G401 (cell line): ENCODE measurements around the gene TFG. TPM values are rescaled to one million over a fixed set of nuclear protein-coding genes. Genes with fewer than 3 reads are reported as not detected.
A peak's percentile ranks its signal among the peaks of the same experiment; 100 is the strongest.

Experiments used
- DNase-seq: peaks from one replicate; pipeline ENCODE4 v3.0.0-alpha.2; 2015; ENCODE audit warnings: low spot score
- in situ Hi-C: cut with HindIII; loops from 2 replicates; pipeline ENCODE4 v1.10.0; 2016; ENCODE audit warnings: low sequenced_read_pairs, mixed read lengths
- total RNA-seq: library from RNA; depleted of rRNA; stranded (reverse); fragments of >200 nt; shearing (Covaris generic); gene quantifications from 2 replicates; pipeline ENCODE4 v1.2.3, GENCODE V29; 2014

Gene TFG
- total RNA-seq, 1 experiment from 2014 or later, result 71.2 TPM

- no peak for DNase-seq
- in situ Hi-C loops, result no loop called here
These were observed 7.0 kb upstream of the TFG start for GRCh38 chr3:100702082-100702979.

DNA sequence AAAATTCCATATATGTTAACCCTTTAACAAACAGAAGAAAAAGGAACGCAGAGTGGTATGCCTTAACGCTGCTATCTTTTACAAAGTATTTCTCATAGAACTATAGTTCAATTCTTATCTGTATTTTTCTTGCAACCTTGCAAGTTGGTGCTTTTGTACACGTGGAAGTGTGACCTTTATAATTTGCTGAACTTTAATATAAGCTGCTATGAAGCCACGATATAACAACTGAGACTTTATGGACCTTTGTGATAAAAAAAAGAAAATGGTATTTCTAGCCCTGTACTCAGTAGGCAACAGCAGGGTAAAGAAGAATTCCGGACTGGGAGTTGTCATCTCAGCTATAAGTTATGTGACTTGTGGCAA, 6.3 kb upstream of the TFG start:
- in situ Hi-C loops, result no loop called here
- no peak for DNase-seq

DNA sequence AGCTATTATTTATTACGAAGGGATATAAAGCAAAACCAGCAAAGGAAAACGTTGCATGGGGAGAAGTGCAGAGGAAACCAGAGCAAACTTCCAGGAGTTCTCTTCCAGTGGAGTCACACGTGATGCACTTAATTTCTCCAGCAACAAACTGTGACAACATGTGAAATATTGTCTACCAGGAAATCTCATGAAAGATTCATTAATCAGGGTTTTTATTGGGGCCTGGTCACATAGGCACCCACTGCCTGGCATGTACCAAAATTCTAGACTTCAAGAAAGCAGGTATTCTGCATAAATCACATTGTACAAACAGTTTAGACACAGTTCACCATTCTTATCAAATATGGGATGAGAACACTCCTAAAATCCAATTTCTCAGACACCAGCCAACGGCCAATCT, 5.4 kb upstream of the TFG start:
- DNase-seq, result no peak
- in situ Hi-C loops, result no loop called here

DNA sequence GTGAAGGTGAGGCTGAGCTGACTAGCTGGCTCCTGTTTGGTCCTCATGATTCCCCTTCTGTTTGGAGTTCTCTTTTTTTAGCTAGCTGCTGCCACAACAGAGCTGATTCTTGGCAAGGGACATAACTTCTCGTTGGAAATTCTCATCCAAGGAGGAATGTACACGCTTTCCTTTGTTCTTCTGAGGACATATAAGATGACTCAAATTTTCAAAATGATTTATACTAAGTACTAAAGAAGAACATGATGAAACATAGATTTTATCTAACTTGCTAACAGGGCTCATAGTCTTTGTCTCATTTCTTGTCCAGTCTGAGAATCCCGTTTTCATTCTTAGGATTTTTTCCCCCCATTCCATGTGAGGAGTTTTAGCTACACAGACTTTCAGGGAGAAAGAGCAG, 2.9 kb upstream of the TFG start:
- in situ Hi-C loops, result no loop called here
- no peak for DNase-seq

- DNase-seq, result no peak
- in situ Hi-C loops, result no loop called here
These were observed 678 bp upstream of the TFG start for GRCh38 chr3:100708644-100708988.

GRCh38 chr3:100709842-100710260, 557 bp downstream of the TFG start:
- in situ Hi-C loops, result no loop called here
- no peak for DNase-seq

GRCh38 chr3:100710261-100710968, 1.1 kb downstream of the TFG start:
- peak; percentile 25 for DNase-seq
- in situ Hi-C loops, result no loop called here

DNA sequence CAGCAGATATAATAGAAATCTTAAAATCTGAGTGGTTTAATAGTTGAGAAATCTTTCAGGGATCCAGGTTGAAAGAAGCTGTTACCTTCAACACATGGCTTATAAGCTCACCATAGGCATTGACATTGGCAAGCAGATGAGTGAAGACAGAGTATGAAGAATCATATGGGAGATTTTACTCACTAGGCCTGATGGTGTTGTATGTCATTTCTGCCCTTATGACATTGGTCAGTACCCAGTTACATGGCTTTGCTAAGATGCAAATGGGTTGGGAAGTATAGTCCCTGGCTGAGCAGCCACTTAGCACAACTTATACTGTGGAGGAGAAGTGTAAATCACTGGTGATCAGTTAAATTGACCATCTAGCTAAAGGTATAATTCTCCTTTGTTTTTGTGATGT, 5.9 kb downstream of the TFG start:
- DNase-seq, result no peak
- in situ Hi-C loops, result no loop called here

DNA sequence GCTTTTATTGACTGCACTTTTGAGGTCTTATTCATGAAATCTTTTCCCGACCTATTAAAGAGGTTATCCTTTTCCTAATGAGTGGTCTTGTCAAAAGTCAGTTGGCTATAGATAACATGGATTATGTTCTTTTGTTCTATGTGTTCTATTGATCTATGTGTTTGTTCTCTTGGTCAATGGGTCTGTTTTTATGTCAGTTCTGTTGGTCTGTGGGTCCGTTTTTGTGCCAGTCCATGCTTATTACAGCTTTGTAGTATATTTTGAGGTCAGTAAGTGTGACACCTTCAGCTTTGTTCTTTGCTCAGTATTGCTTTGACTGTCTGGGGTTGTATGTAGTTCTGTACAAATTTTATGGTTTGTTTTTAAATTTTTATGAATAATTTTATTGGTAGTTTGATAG, 7.8 kb downstream of the TFG start:
- in situ Hi-C loops, result no loop called here
- DNase-seq, result no peak

DNA sequence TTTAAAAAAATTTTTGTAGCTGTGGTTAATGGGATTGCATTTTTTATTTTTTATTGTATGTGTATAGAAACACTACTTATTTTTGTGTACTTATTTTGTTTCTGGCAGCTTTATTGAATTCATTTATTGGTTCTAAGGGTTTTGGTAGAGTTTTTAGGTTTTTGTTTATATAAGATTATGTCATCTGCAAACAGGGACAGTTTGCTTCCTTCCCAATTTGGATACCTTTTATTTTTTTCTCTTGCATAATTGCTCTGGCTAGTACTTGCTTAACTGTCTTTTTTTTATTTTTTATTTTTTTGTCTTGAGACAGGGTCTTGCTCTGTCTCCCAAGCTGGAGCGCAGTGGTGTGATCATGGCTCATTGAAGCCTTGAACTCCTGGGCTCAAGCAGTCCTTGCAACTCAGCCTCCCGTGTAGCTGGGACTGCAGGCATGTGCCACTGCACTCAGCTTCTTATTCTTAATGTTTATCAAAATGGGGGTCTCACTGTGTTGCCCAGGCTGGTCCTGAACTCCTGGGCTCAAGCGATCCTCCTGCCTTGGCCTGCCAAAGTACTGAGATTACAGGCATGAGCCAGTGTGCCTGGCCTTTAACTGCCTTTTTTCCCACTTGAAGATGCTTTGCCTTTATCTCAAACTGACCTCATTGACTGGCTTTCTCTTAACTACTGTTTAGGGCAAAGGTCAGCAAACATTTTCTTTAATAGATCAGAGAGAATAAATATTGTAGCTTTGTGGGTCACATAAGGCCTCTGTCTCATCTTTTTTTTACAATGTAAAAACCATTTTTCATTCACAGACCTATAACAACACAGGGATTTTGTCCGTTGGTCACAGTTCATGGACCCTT, 8.6 kb downstream of the TFG start:
- DNase-seq, result no peak
- in situ Hi-C loops, result no loop called here

GRCh38 chr3:100719136-100719535, 9.8 kb downstream of the TFG start:
- in situ Hi-C loops, result no loop called here
- DNase-seq, result no peak

- in situ Hi-C loops, result no loop called here
These were observed 11.1 kb downstream of the TFG start for GRCh38 chr3:100720426-100720825.

GRCh38 chr3:100725935-100726513, 16.7 kb downstream of the TFG start:
- DNase-seq, result no peak
- in situ Hi-C loops, result no loop called here

More at GRCh38 chr3:100720426-100720825, 11.1 kb downstream of the TFG start:
- no peak for DNase-seq

GRCh38 chr3:100726706-100727105, 17.4 kb downstream of the TFG start:
- no peak for DNase-seq
- in situ Hi-C loops, result no loop called here

- no peak for DNase-seq
- in situ Hi-C loops, result no loop called here
These were observed 21.2 kb downstream of the TFG start for GRCh38 chr3:100730524-100730923.

DNA sequence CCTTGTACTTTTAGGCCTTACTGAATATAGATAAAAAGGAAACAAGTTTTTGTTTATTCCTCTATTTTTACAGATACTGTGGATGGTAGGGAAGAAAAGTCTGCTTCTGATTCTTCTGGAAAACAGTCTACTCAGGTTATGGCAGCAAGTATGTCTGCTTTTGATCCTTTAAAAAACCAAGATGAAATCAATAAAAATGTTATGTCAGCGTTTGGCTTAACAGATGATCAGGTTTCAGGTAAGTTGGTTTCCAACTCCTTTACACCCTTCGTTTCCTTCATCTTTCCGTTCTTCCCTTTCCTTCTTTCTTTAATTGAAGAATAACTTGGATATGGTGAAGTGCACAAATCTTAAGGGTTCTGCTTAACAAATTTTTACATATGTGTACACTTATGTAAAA, 23.1 kb downstream of the TFG start:
- in situ Hi-C loops, result no loop called here
- no peak for DNase-seq

DNA sequence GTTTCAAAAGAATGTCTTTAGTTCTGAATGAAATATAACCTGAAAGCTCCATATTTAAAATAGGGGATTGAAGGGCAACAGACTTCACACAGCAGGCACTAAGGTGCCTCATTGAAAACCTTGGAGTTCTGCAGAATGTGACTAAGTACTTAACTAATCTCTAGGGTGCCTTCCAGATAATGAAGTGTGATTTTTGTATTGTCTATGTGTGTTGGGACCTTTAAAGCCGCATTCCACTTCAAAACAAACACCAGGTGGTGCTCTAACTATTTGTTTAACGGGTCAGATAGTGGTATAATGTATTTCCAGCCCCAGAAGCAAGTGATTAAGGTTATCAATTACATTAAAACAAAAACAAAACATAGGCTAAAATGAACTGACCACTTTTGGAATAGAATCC, 28.0 kb downstream of the TFG start:
- DNase-seq, result peak; percentile 10
- in situ Hi-C loops, result no loop called here

- in situ Hi-C loops, result no loop called here
- no peak for DNase-seq
These were observed 30.9 kb downstream of the TFG start for GRCh38 chr3:100740207-100740606.

DNA sequence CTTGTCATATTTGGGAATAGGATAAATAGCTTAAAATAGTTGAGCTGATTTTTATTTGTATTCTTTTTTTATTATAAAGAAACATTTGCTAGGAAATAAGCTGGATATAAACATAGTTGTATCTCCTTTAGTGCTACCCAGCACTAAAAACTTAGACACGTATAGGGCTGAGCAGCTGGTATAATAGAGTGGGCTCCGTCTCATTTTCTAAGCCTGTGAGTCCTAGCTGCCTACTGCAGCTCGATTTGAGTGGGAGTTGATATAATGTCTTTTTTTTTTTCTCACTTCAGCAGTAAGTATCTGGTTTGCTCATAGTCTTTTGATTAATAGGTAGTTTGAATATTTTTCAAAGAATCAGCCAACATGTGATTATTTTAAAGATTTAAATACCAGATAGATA, 34.2 kb downstream of the TFG start:
- in situ Hi-C loops, result no loop called here
- no peak for DNase-seq

- no peak for DNase-seq
- in situ Hi-C loops, result no loop called here
These were observed 35.4 kb downstream of the TFG start for GRCh38 chr3:100744671-100745070.
